Gastrocnemius medialis (tissue), 4 donors: ENCODE measurements around the gene OR1Q1. TPM values are rescaled to one million over a fixed set of nuclear protein-coding genes. Genes with fewer than 3 reads are reported as not detected.
"Not testable (repeated sequence)": the region's sequence is repeated elsewhere in the genome, so short reads cannot be mapped to it uniquely, and the experiment has no call there.

ENCODE experiments used
- ATAC-seq, 2 donors: fragments of 150-250 bp; one replicate each; pipeline ENCODE4 v1.9.1; 2016
- DNase-seq, 2 donors: peaks; one replicate each; pipeline ENCODE4 v3.0.0-alpha.2; 2019
- H3K27ac ChIP-seq, 4 donors: fragments of 200-600 bp; sonication (generic); 1 replicate in 1 of 4; 2 replicates in 3 of 4; pipeline ENCODE4 v1.5.1; 2016 to 2018; ENCODE audit warnings: mild to moderate bottlenecking in 2 of 4, moderate library complexity in 1 of 4
- H3K27me3 ChIP-seq, 3 donors: fragments of 200-600 bp; sonication (generic) in 2 of 3; 1 replicate in 1 of 3; 2 replicates in 2 of 3; pipeline versions ENCODE4 v1.5.1 to v1.6.0; 2016 to 2019; ENCODE audit warnings: mild to moderate bottlenecking in 1 of 3, moderate library complexity in 1 of 3
- H3K36me3 ChIP-seq, 2 donors: fragments of 200-600 bp; sonication (generic) in 1 of 2; one replicate each; pipeline ENCODE4 v1.5.1; 2017 to 2018
- H3K4me1 ChIP-seq, 2 donors: fragments of 200-600 bp; sonication (generic) in 1 of 2; one replicate each; pipeline ENCODE4 v1.5.1; 2016 to 2017; ENCODE audit warnings: mild to moderate bottlenecking in 2 of 2
- H3K4me3 ChIP-seq, 4 donors: fragments of 200-600 bp; sonication (generic) in 3 of 4; 1 replicate in 1 of 4; 2 replicates in 3 of 4; pipeline ENCODE4 v1.5.1; 2016 to 2019; ENCODE audit warnings: mild to moderate bottlenecking in 2 of 4
- H3K9me3 ChIP-seq, 3 donors: fragments of 200-600 bp; sonication (generic) in 2 of 3; 1 replicate in 1 of 3; 2 replicates in 2 of 3; pipeline ENCODE4 v1.5.1; 2016 to 2019
- CTCF ChIP-seq, 5 experiments: fragments of 450-650 bp in 3 of 5; fragments of 200-600 bp in 2 of 5; sonication (generic) in 2 of 5; IDR thresholded peaks in 4 of 5; conservative IDR thresholded peaks in 1 of 5; 1 replicate in 4 of 5; 2 replicates in 1 of 5; pipeline ENCODE4 v1.5.1; 2016 to 2019; ENCODE audit warnings: antibody characterized with exemption in 5 of 5, mild to moderate bottlenecking in 3 of 5, moderate library complexity in 3 of 5
- POLR2A ChIP-seq, 2 donors: fragments of 450-650 bp; IDR thresholded peaks; one replicate each; pipeline ENCODE4 v1.6.1; 2017; ENCODE audit warnings: antibody characterized with exemption in 2 of 2, mild to moderate bottlenecking in 2 of 2, moderate library complexity in 2 of 2
- in situ Hi-C, 4 donors: fragments of 200-750 bp; cut with MboI; loops; one replicate each; pipeline versions ENCODE4 v1.15.0 to v1.8.0; 2017; ENCODE audit warnings: low sequenced_read_pairs in 4 of 4
- intact Hi-C: fragments of 100-400 bp; cut with DNase I; formaldehyde crosslinking; loops from one replicate; pipeline ENCODE4 v1.15.1; 2023; ENCODE audit warnings: low total_unique reads
- total RNA-seq, 4 donors: library from RNA; depleted of rRNA; stranded (reverse); fragments of >200 nt; gene quantifications; one replicate each; pipeline versions ENCODE4 v1.1.0 to v1.2.3, GENCODE V29; 2016

OR1Q1 gene
- total RNA-seq = not detected

- in situ Hi-C loops = no loop called here
- ATAC-seq = no peak
Measured at GRCh38 chr9:122614362-122614761, at the start of gene OR1Q1. Gene OR1Q1, plus strand, starts transcription at chr9:122614738. Its CDS starts 0 bp downstream, at chr9:122614738.

GRCh38 chr9:122567901-122568300, 46.6 kb upstream of the OR1Q1 start:
- no peaks in the 10 kb centered on the region for H3K27me3 ChIP-seq
- no peaks in the 10 kb centered on the region for H3K36me3 ChIP-seq
- no peak overlapping the region for H3K27ac ChIP-seq
- H3K4me1 ChIP-seq = no peaks in the 10 kb centered on the region
- no peak overlapping the region for H3K4me3 ChIP-seq
- no peak for TF ChIP-seq CTCF (IDR thresholded peaks at IDR 0.05 in 4 of 5, conservative IDR thresholded peaks at IDR 0.05 in 1 of 5)
- no peak for TF ChIP-seq POLR2A (IDR thresholded peaks at IDR 0.05)
- ATAC-seq (no peak), DNase-seq (no peak)
- H3K9me3 ChIP-seq = no peaks in the 10 kb centered on the region
- intact Hi-C loops = no loop called here
- in situ Hi-C loops = no loop called here

More at GRCh38 chr9:122614362-122614761, at the start of gene OR1Q1:
- TF ChIP-seq POLR2A (IDR thresholded peaks at IDR 0.05) (no peak), CTCF (IDR thresholded peaks at IDR 0.05 in 4 of 5, conservative IDR thresholded peaks at IDR 0.05 in 1 of 5) (no peak)
- Histone ChIP-seq H3K27me3 (no peaks in the 10 kb centered on the region), H3K27ac (no peak within 1 kb of the TSS), H3K9me3 (no peaks in the 10 kb centered on the region), H3K36me3 (no peaks in the 10 kb centered on the region), H3K4me3 (no peak within 1 kb of the TSS), H3K4me1 (no peaks in the 10 kb centered on the region)
- no peak for DNase-seq
- intact Hi-C loops = no loop called here

GRCh38 chr9:122572456-122572855, 42.1 kb upstream of the OR1Q1 start:
- TF ChIP-seq CTCF (IDR thresholded peaks at IDR 0.05 in 4 of 5, conservative IDR thresholded peaks at IDR 0.05 in 1 of 5) = no peak
- TF ChIP-seq POLR2A (IDR thresholded peaks at IDR 0.05) = no peak
- Histone ChIP-seq H3K27me3 (no peaks in the 10 kb centered on the region), H3K4me3 (no peak overlapping the region), H3K36me3 (no peaks in the 10 kb centered on the region), H3K4me1 (no peaks in the 10 kb centered on the region), H3K27ac (no peak overlapping the region), H3K9me3 (no peaks in the 10 kb centered on the region)
- ATAC-seq = no peak
- no peak for DNase-seq
- in situ Hi-C loops (no loop called here), intact Hi-C loops (no loop called here)

GRCh38 chr9:122579874-122580273, 34.7 kb upstream of the OR1Q1 start:
- intact Hi-C loops (no loop called here), in situ Hi-C loops (no loop called here)
- ATAC-seq (no peak), DNase-seq (no peak)
- H3K36me3 ChIP-seq = no peaks in the 10 kb centered on the region
- H3K4me1 ChIP-seq = no peaks in the 10 kb centered on the region
- H3K27ac ChIP-seq = no peak overlapping the region
- no peaks in the 10 kb centered on the region for H3K9me3 ChIP-seq
- H3K4me3 ChIP-seq = no peak overlapping the region
- no peaks in the 10 kb centered on the region for H3K27me3 ChIP-seq
- TF ChIP-seq CTCF (IDR thresholded peaks at IDR 0.05 in 4 of 5, conservative IDR thresholded peaks at IDR 0.05 in 1 of 5) (no peak), POLR2A (IDR thresholded peaks at IDR 0.05) (no peak)

- Histone ChIP-seq H3K36me3 (no peaks in the 10 kb centered on the region), H3K9me3 (no peaks in the 10 kb centered on the region), H3K4me3 (no peak overlapping the region), H3K27me3 (no peaks in the 10 kb centered on the region), H3K27ac (no peak overlapping the region), H3K4me1 (no peaks in the 10 kb centered on the region)
- intact Hi-C loops = no loop called here
- in situ Hi-C loops = no loop called here
- TF ChIP-seq CTCF (IDR thresholded peaks at IDR 0.05 in 4 of 5, conservative IDR thresholded peaks at IDR 0.05 in 1 of 5) (no peak), POLR2A (IDR thresholded peaks at IDR 0.05) (no peak)
- ATAC-seq (no peak), DNase-seq (no peak)
Measured at GRCh38 chr9:122580360-122580759, 34.2 kb upstream of the OR1Q1 start.

- H3K4me3 ChIP-seq, H3K4me1 ChIP-seq, DNase-seq, H3K27me3 ChIP-seq, H3K36me3 ChIP-seq, intact Hi-C loops, H3K9me3 ChIP-seq, in situ Hi-C loops, H3K27ac ChIP-seq, ATAC-seq: not testable (repeated sequence)
Measured at GRCh38 chr9:122583284-122583683, 31.3 kb upstream of the OR1Q1 start, which contains the start of gene OR1L8. Gene OR1L8, minus strand, starts transcription at chr9:122583384. Its CDS starts 14,907 bp downstream, at chr9:122568477.
